ENCODE measurements around the gene TM4SF20.

The TM4SF20 gene

GRCh38 chr2:227312579-227312978, 66.5 kb downstream of the TM4SF20 start:
- ChIA-PET POLR2A (no interaction called here), CTCF (no interaction called here)
- no peak for TF ChIP-seq CTCF (IDR thresholded peaks at IDR 0.05; ENCODE audit: insufficient read depth, low read length, missing control alignments)
- no peak for DNase-seq (ENCODE audit: low read depth, low spot score)
- H3K4me3 ChIP-seq (ENCODE audit: low read depth, low read length) = no peak overlapping the region
